Keratinocyte (primary cell): ENCODE results near the gene CFAP46.

ENCODE experiments used
- EZH2 ChIP-seq: IDR thresholded peaks from one replicate; pipeline ENCODE4 v1.6.1; 2012; ENCODE audit warnings: inconsistent platforms, mild to moderate bottlenecking, low read length, moderate library complexity
- TF ChIP-seq, protein P1 (sequence below), 3 experiments: IDR thresholded peaks in 1 of 3; conservative IDR thresholded peaks in 1 of 3; optimal IDR thresholded peaks in 1 of 3; 2 replicates in 2 of 3; 3 replicates in 1 of 3; pipeline versions ENCODE3 to v1.5.1; 2011; ENCODE audit warnings: low read length in 3 of 3, mild to moderate bottlenecking in 3 of 3, moderate library complexity in 2 of 3, control low read depth in 1 of 3, inconsistent platforms in 1 of 3; ENCODE audit not compliant: insufficient read depth in 2 of 3; ENCODE audit errors: extremely low read depth in 1 of 3

DNA sequence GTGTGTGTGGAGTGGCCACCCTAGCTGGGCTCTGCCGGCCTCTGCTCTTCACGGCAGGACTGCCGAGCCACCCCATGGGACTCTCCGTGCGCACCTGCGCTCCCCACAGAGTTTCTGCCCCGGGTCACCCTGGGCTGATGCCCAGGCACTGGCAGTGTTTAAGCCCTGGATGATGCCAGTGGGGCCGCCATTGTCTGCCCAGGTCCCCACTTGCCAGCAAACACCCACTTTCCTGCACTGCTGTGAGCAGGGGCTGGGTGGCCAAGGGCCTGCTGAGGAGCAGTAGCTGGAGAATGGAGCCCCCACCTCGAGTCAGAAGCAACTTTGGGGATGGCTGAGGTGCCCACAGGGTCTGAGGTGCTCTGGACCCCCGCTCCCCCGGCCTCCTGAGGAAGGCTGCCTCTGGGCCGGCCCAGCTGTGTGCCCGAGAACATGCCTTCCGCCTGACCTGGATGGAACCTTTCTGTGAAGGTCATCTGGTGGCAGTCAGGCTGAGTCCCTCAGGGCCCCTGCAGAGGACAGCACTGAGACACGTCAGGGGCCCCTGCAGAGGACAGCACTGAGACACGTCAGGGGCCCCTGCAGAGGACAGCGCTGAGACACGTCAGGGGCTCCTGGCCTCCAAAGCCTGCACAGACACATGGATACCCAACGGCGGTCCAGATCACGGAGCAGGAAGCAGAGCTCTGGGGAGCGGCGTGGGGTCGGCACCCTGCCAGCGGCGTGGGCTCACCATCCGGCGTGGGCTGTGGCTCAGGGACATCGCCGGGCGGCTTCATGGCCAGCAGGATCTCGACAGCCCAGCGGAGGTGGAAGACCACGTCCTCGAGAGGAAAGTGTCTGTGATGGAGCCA lies 62.0 kb downstream of the CFAP46 start:
- TF ChIP-seq, protein P1, sequence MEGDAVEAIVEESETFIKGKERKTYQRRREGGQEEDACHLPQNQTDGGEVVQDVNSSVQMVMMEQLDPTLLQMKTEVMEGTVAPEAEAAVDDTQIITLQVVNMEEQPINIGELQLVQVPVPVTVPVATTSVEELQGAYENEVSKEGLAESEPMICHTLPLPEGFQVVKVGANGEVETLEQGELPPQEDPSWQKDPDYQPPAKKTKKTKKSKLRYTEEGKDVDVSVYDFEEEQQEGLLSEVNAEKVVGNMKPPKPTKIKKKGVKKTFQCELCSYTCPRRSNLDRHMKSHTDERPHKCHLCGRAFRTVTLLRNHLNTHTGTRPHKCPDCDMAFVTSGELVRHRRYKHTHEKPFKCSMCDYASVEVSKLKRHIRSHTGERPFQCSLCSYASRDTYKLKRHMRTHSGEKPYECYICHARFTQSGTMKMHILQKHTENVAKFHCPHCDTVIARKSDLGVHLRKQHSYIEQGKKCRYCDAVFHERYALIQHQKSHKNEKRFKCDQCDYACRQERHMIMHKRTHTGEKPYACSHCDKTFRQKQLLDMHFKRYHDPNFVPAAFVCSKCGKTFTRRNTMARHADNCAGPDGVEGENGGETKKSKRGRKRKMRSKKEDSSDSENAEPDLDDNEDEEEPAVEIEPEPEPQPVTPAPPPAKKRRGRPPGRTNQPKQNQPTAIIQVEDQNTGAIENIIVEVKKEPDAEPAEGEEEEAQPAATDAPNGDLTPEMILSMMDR (optimal IDR thresholded peaks at IDR 0.05 in 1 of 3, IDR thresholded peaks at IDR 0.05 in 1 of 3, conservative IDR thresholded peaks at IDR 0.05 in 1 of 3; ENCODE audit: extremely low read depth in 1 of 3, insufficient read depth in 2 of 3, low read length in 3 of 3): no peak
- no peak for TF ChIP-seq EZH2
